ENCODE measurements around the gene C12orf42. TPM values are rescaled to one million over a fixed set of nuclear protein-coding genes. Genes with fewer than 3 reads are reported as not detected.

Gene C12orf42
- total and polyA plus RNA-seq, 2 donors (not counting 1 experiment from before 2014, with no cell fraction given) = 25.6 to 138 TPM

DNA sequence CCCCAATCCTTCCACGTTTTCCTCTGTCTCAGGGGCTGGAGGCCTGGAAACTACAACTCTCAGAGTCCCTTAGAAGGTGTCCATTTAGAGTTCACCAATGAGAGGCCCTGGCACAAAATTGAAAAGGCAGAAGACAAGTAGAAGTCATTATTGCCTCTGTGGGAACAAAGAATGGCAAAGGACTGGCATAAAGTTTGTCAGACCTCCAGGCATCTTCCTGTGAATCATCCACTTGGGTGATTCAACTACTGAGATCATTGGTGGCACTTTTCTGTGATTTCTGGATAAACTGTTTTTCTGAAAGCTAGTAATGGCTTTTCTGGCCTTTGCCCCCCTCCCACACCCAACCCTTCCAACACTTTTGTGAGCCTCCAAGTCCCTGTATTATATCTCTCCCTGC, 42.6 kb upstream of the C12orf42 start:
- no peaks in the 10 kb centered on the region for H3K27me3 ChIP-seq (replicated peaks in 1 of 4; ENCODE audit: control extremely low read depth in 1 of 4, control insufficient read depth in 3 of 4, insufficient read depth in 4 of 4, low read length in 3 of 4)

DNA sequence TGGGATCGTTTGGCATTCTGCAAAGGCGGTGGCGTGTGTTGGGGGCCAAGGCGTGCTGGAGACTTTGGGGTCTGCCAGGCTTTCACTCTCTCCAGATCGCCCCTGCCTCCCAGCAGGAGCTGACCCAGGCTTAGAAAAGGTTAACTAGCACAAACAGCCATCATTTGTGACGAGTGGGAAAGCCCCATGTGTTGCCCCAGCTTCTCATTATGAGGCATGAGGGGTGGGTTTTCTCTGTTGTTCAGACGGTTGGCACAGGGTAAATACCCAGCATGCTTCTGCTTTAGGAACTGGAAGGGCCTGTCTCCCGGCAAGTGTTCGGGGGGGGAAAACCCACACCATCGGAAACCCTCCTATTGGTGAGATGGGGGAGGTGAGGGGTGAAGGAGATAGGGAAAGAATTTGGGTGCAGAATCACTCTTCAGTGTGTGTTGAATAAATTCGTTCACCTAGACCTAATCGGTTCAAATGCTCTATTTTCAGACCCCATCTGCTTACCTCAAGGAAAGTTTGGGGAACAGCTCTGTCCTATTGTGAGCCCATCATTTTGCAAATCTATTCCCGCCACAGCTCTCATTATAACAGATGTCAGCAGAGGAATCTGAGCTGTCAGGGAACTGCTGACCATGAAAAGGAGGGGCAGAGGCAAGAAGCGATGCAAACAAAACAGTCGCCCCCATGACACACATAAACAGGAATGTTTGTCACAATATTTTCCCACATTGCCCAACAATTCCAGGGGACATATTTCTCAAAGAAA, 34.7 kb upstream of the C12orf42 start:
- CTCF ChIA-PET = interaction anchor here (1.8 to 1.9 kb wide), 2 partner anchors 12 to 18 kb away, joined by 3 to 7 read pairs; no protein-coding TSS in a partner anchor
- POLR2A ChIA-PET = no interaction called here
- H3K36me3 ChIP-seq (replicated peaks in 1 of 2; ENCODE audit: control extremely low read depth in 1 of 2, control insufficient read depth in 1 of 2, extremely low read depth in 1 of 2, insufficient read depth in 2 of 2, low read length in 1 of 2) = no peaks in the 10 kb centered on the region
- DNase-seq (no peak), ATAC-seq (ENCODE audit: low read depth) (no peak)
- no peak overlapping the region for H3K9ac ChIP-seq (ENCODE audit: low read length)
- WGBS (ENCODE audit: insufficient coverage) = 68% methylated on average over 11 of the region's 15 CpGs
- H3K4me2 ChIP-seq (replicated peaks; ENCODE audit: low read depth, low read length, poor library complexity, severe bottlenecking) = no peak overlapping the region
- no peak overlapping the region for H2AFZ ChIP-seq (ENCODE audit: insufficient read depth, low read depth, low read length, poor library complexity, severe bottlenecking)
- H3K4me3 ChIP-seq (ENCODE audit: control extremely low read depth in 1 of 5, extremely low read depth in 1 of 5, insufficient read depth in 1 of 5, low read depth in 2 of 5, low read length in 4 of 5) = no peak overlapping the region
- no peaks in the 10 kb centered on the region for H4K20me1 ChIP-seq (ENCODE audit: control insufficient read depth, insufficient read depth, low read length, poor library complexity, severe bottlenecking)
- intact Hi-C loops (cut with micrococcal nuclease) = no loop called here
- H3K27ac Mint-ChIP-seq = peak overlapping the region; percentile 50
- peak overlapping the region; percentile 20 for H3K4me3 Mint-ChIP-seq
- H3K27me3 ChIP-seq (replicated peaks in 1 of 4; ENCODE audit: control extremely low read depth in 1 of 4, control insufficient read depth in 3 of 4, insufficient read depth in 4 of 4, low read length in 3 of 4) = no peaks in the 10 kb centered on the region
- no peak for TF ChIP-seq EZH2 (IDR thresholded peaks at IDR 0.05; ENCODE audit: borderline replicate concordance, insufficient read depth, low read depth, low read length, poor library complexity, severe bottlenecking)
- TF ChIP-seq, protein P1, sequence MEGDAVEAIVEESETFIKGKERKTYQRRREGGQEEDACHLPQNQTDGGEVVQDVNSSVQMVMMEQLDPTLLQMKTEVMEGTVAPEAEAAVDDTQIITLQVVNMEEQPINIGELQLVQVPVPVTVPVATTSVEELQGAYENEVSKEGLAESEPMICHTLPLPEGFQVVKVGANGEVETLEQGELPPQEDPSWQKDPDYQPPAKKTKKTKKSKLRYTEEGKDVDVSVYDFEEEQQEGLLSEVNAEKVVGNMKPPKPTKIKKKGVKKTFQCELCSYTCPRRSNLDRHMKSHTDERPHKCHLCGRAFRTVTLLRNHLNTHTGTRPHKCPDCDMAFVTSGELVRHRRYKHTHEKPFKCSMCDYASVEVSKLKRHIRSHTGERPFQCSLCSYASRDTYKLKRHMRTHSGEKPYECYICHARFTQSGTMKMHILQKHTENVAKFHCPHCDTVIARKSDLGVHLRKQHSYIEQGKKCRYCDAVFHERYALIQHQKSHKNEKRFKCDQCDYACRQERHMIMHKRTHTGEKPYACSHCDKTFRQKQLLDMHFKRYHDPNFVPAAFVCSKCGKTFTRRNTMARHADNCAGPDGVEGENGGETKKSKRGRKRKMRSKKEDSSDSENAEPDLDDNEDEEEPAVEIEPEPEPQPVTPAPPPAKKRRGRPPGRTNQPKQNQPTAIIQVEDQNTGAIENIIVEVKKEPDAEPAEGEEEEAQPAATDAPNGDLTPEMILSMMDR (IDR thresholded peaks at IDR 0.05) = no peak
- peaks cover 8% of the 10 kb centered on the region for H3K4me1 Mint-ChIP-seq
- no peak overlapping the region for H3K27ac ChIP-seq (ENCODE audit: low read length in 2 of 2)
- peaks cover 0 to 3% (median 0%) of the 10 kb centered on the region in 3 donors for H3K9me3 ChIP-seq (ENCODE audit: control extremely low read depth in 1 of 3, control insufficient read depth in 2 of 3, insufficient read depth in 1 of 3, low read length in 2 of 3)
- peaks cover 0 to 3% of the 10 kb centered on the region in 2 donors for H3K4me1 ChIP-seq (ENCODE audit: control insufficient read depth in 2 of 2, insufficient read depth in 2 of 2, low read length in 2 of 2)
- peaks cover 4% of the 10 kb centered on the region for H3K27me3 Mint-ChIP-seq
- no peaks in the 10 kb centered on the region for H3K79me2 ChIP-seq (ENCODE audit: control insufficient read depth, insufficient read depth, low read length)
- no peaks in the 10 kb centered on the region for H3K9me3 Mint-ChIP-seq (ENCODE audit: insufficient read depth)

More for the DNA sequence above, 42.6 kb upstream of the C12orf42 start:
- DNase-seq (no peak), ATAC-seq (ENCODE audit: low read depth) (no peak)
- no peak overlapping the region for H3K4me2 ChIP-seq (replicated peaks; ENCODE audit: low read depth, low read length, poor library complexity, severe bottlenecking)
- Mint-ChIP-seq H3K27me3 (no peaks in the 10 kb centered on the region), H3K4me1 (no peaks in the 10 kb centered on the region), H3K27ac (no peak overlapping the region), H3K4me3 (no peak overlapping the region), H3K9me3 (ENCODE audit: insufficient read depth) (no peaks in the 10 kb centered on the region)
- H3K27ac ChIP-seq (ENCODE audit: low read length in 2 of 2) = no peak overlapping the region
- TF ChIP-seq, protein P1 (IDR thresholded peaks at IDR 0.05) = no peak
- no peak for TF ChIP-seq EZH2 (IDR thresholded peaks at IDR 0.05; ENCODE audit: borderline replicate concordance, insufficient read depth, low read depth, low read length, poor library complexity, severe bottlenecking)
- CTCF ChIA-PET = interaction anchor here (1.9 to 4.1 kb wide), 2 partner anchors 10 to 42 kb away, joined by 8 to 26 read pairs; no protein-coding TSS in a partner anchor
- no peaks in the 10 kb centered on the region for H3K9me3 ChIP-seq (ENCODE audit: control extremely low read depth in 1 of 3, control insufficient read depth in 2 of 3, insufficient read depth in 1 of 3, low read length in 2 of 3)
- no peak overlapping the region for H3K9ac ChIP-seq (ENCODE audit: low read length)
- no peaks in the 10 kb centered on the region for H4K20me1 ChIP-seq (ENCODE audit: control insufficient read depth, insufficient read depth, low read length, poor library complexity, severe bottlenecking)
- WGBS (ENCODE audit: insufficient coverage) = 86% methylated on average over 1 of the region's 1 CpG
- H3K36me3 ChIP-seq (replicated peaks in 1 of 2; ENCODE audit: control extremely low read depth in 1 of 2, control insufficient read depth in 1 of 2, extremely low read depth in 1 of 2, insufficient read depth in 2 of 2, low read length in 1 of 2) = no peaks in the 10 kb centered on the region
- no peaks in the 10 kb centered on the region for H3K79me2 ChIP-seq (ENCODE audit: control insufficient read depth, insufficient read depth, low read length)
- no peaks in the 10 kb centered on the region for H3K4me1 ChIP-seq (ENCODE audit: control insufficient read depth in 2 of 2, insufficient read depth in 2 of 2, low read length in 2 of 2)
- H3K4me3 ChIP-seq (ENCODE audit: control extremely low read depth in 1 of 5, extremely low read depth in 1 of 5, insufficient read depth in 1 of 5, low read depth in 2 of 5, low read length in 4 of 5) = no peak overlapping the region
- H2AFZ ChIP-seq (ENCODE audit: insufficient read depth, low read depth, low read length, poor library complexity, severe bottlenecking) = no peak overlapping the region
- POLR2A ChIA-PET = no interaction called here
- intact Hi-C loops (cut with micrococcal nuclease) = no loop called here
